Small intestine (tissue), 7 donors: Measurements from ENCODE around the gene C1QTNF2. TPM values are rescaled to one million over a fixed set of nuclear protein-coding genes. Genes with fewer than 3 reads are reported as not detected.

ENCODE experiments used
- DNase-seq, 2 donors: peaks; one replicate each; pipeline versions ENCODE4 v3.0.0 to v3.0.0-alpha.2; 2013
- FAIRE-seq: peaks from 2 replicates; lab custom pipeline; 2012; peaks lifted over from hg19 to GRCh38; lab: Jason Lieb, UNC
- H3K27ac ChIP-seq, 3 donors: one replicate each; pipeline ENCODE4 v1.5.1; 2013; ENCODE audit warnings: low read length in 2 of 3, mild to moderate bottlenecking in 2 of 3, control low read depth in 1 of 3, inconsistent platforms in 1 of 3, low read depth in 1 of 3, moderate library complexity in 1 of 3
- H3K27me3 ChIP-seq, 3 donors: one replicate each; pipeline ENCODE4 v1.6.1; 2013; ENCODE audit warnings: low read length in 3 of 3, inconsistent platforms in 1 of 3; ENCODE audit not compliant: control insufficient read depth in 3 of 3, insufficient read depth in 3 of 3
- H3K36me3 ChIP-seq, 3 donors: one replicate each; pipeline ENCODE4 v1.6.1; 2013; ENCODE audit warnings: low read length in 3 of 3, inconsistent platforms in 1 of 3, low read depth in 1 of 3, mild to moderate bottlenecking in 1 of 3, moderate library complexity in 1 of 3; ENCODE audit not compliant: control insufficient read depth in 3 of 3, insufficient read depth in 2 of 3
- H3K4me1 ChIP-seq, 3 donors: one replicate each; pipeline ENCODE4 v1.6.1; 2013; ENCODE audit warnings: low read length in 2 of 3, inconsistent platforms in 1 of 3, low read depth in 1 of 3, mild to moderate bottlenecking in 1 of 3, moderate library complexity in 1 of 3; ENCODE audit not compliant: control insufficient read depth in 3 of 3, insufficient read depth in 2 of 3
- H3K4me3 ChIP-seq, 3 donors: one replicate each; pipeline ENCODE4 v1.5.1; 2013; ENCODE audit warnings: low read length in 3 of 3, control low read depth in 1 of 3, inconsistent platforms in 1 of 3, low read depth in 1 of 3, mild to moderate bottlenecking in 1 of 3, moderate library complexity in 1 of 3
- H3K9me3 ChIP-seq, 2 donors: one replicate each; pipeline ENCODE4 v1.6.1; 2013; ENCODE audit warnings: low read depth in 1 of 2, low read length in 1 of 2; ENCODE audit not compliant: control insufficient read depth in 2 of 2, insufficient read depth in 1 of 2
- WGBS, 3 donors: extraction: QIAGEN DNeasy Blood & Tissue Kit; methylation state at CpG; one replicate each; pipeline ENCODE4 v1.1.7; 2013; 5-methylcytosine and 5-hydroxymethylcytosine counted together
- polyA plus RNA-seq, 4 donors: library from polyadenylated mRNA; stranded (reverse) in 3 of 4; unstranded in 1 of 4; fragments of 200-250 nt in 3 of 4; fragments of 120-200 nt in 1 of 4; gene quantifications; one replicate each; pipeline versions ENCODE4 v1.2.1 to v1.2.3, GENCODE V29; 2013
- donor health status: healthy with polysubstance abuse.
- donor health status: control.
- donor health status: control.
- donor health status: Bipolar disorder and iron deficiency.
- donor health status: healthy.

The C1QTNF2 gene
- polyA plus RNA-seq, 4 donors: 0.27 to 1.7 (median 1.3) TPM; not detected in 1

DNA sequence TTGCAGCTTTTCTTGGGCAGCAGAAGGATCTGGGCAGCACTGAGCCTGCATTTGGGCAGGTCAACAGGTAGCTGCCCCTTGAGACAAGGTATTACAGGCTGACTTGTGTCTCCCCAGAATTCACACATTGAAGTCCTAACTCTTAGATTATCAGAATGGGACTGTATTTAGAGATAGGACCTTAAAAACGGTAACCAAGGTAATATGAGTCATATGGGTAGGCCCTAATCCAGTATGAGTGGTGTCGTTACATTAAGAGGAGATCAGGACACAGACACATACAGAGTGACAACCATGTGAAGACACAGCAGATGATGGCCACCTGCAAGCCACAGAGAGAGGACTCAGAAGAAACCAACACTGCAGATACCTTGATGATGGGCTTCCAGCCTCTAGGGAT, 3.2 kb downstream of the C1QTNF2 start:
- 49 to 60% (median 51%) methylated on average over 2 of the region's 2 CpGs for WGBS, 3 donors
- no peaks in the 10 kb centered on the region for H3K36me3 ChIP-seq
- H3K4me1 ChIP-seq: peaks cover 0 to 8% (median 0%) of the 10 kb centered on the region in 3 donors
- peaks cover 0 to 23% (median 3%) of the 10 kb centered on the region in 3 donors for H3K27me3 ChIP-seq
- no peak for FAIRE-seq
- no peak for DNase-seq
- H3K9me3 ChIP-seq: peaks cover 0 to 3% of the 10 kb centered on the region in 2 donors
- H3K27ac ChIP-seq: no peak overlapping the region
- no peak overlapping the region for H3K4me3 ChIP-seq

GRCh38 chr5:160366230-160366629, 4.2 kb downstream of the C1QTNF2 start:
- H3K27ac ChIP-seq: no peak overlapping the region
- FAIRE-seq: no peak
- no peak overlapping the region for H3K4me3 ChIP-seq
- peaks cover 0 to 8% (median 0%) of the 10 kb centered on the region in 3 donors for H3K4me1 ChIP-seq
- no peaks in the 10 kb centered on the region for H3K36me3 ChIP-seq
- H3K9me3 ChIP-seq: peaks cover 0 to 3% of the 10 kb centered on the region in 2 donors
- H3K27me3 ChIP-seq: peaks cover 0 to 17% (median 3%) of the 10 kb centered on the region in 3 donors
- no peak for DNase-seq
- 91 to 95% (median 93%) methylated on average over 2 of the region's 2 CpGs for WGBS, 3 donors

GRCh38 chr5:160363660-160364395, 6.6 kb downstream of the C1QTNF2 start:
- FAIRE-seq: no peak
- Histone ChIP-seq H3K36me3 (no peaks in the 10 kb centered on the region), H3K4me3 (no peak overlapping the region), H3K27ac (peak overlapping the region in 2 of 3 donors; percentile 25), H3K4me1 (peaks cover 2 to 23% (median 5%) of the 10 kb centered on the region in 3 donors), H3K27me3 (peaks cover 0 to 2% (median 0%) of the 10 kb centered on the region in 3 donors), H3K9me3 (peaks cover 0 to 3% of the 10 kb centered on the region in 2 donors)
- WGBS, 3 donors: 68 to 83% (median 75%) methylated on average over 13 of the region's 13 CpGs
- no peak for DNase-seq

DNA sequence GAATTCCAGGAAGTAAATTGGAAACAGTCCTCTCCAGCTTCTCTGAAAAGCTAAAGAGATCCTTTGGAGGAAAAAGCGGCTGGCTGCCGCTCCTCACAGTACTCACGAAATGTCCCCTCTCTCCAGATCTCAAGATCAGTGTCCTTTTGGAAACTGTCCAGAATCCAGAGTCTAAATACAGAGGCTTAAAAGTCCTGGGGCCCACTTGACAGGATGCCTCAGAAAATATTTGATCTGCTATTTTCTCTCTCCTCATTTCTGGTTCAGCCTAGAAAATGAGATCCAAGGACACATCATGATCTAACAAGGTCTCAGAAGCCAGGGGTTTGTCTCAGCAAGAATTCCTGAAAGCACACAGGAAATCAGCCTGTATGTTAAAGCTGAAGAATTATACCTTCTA, 7.2 kb downstream of the C1QTNF2 start:
- peak overlapping the region in 2 of 3 donors; percentile 25 for H3K27ac ChIP-seq
- H3K36me3 ChIP-seq: no peaks in the 10 kb centered on the region
- no peak overlapping the region for H3K4me3 ChIP-seq
- no peaks in the 10 kb centered on the region for H3K9me3 ChIP-seq
- peaks cover 2 to 23% (median 5%) of the 10 kb centered on the region in 3 donors for H3K4me1 ChIP-seq
- DNase-seq (no peak), FAIRE-seq (no peak)
- H3K27me3 ChIP-seq: peaks cover 0 to 2% (median 0%) of the 10 kb centered on the region in 3 donors
- 31 to 51% (median 38%) methylated on average over 3 of the region's 3 CpGs for WGBS, 3 donors

GRCh38 chr5:160361624-160362228, 8.7 kb downstream of the C1QTNF2 start:
- DNase-seq: no peak
- FAIRE-seq: no peak
- Histone ChIP-seq H3K4me1 (peaks cover 2 to 28% (median 5%) of the 10 kb centered on the region in 3 donors), H3K36me3 (no peaks in the 10 kb centered on the region), H3K27ac (peak overlapping the region in 1 of 3 donors; percentile 14), H3K9me3 (no peaks in the 10 kb centered on the region), H3K27me3 (peaks cover 0 to 2% (median 0%) of the 10 kb centered on the region in 3 donors), H3K4me3 (no peak overlapping the region)
- WGBS, 3 donors: 78 to 90% (median 85%) methylated on average over 9 of the region's 9 CpGs

- Histone ChIP-seq H3K27me3 (no peaks in the 10 kb centered on the region), H3K36me3 (no peaks in the 10 kb centered on the region), H3K4me1 (peaks cover 2 to 32% (median 7%) of the 10 kb centered on the region in 3 donors), H3K4me3 (no peak overlapping the region), H3K27ac (peak overlapping the region in 2 of 3 donors; percentile 13 to 40), H3K9me3 (no peaks in the 10 kb centered on the region)
- FAIRE-seq (no peak), DNase-seq (no peak)
- 40 to 59% (median 46%) methylated on average over 3 of the region's 3 CpGs for WGBS, 3 donors
These were observed 10.1 kb downstream of the C1QTNF2 start for GRCh38 chr5:160360310-160360709.

DNA sequence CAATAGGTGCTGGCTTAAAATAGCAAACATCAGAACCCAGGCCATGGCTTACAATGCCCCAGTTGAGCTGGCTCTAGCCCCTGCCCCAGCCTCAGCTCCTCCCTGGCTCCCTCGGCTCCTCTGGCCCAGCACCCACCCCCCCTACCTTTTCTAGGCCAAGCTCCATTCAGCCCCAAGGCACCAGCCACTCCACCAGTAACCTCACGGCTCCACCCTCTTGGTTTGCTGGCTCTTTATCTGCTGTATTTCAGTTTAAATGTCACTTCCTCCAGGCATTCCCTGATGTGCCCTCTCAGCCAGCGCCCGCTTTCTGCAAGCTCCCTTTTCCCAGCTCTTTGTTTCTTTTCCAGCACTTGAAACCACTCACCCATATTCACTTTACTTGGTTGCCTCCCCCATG, 10.6 kb downstream of the C1QTNF2 start:
- no peak for FAIRE-seq
- no peak overlapping the region for H3K4me3 ChIP-seq
- 30 to 47% (median 42%) methylated on average over 4 of the region's 4 CpGs for WGBS, 3 donors

GRCh38 chr5:160359242-160359641, 11.2 kb downstream of the C1QTNF2 start:
- 0 to 34% (median 0%) methylated on average over 1 of the region's 1 CpG for WGBS, 3 donors
- Histone ChIP-seq H3K9me3 (no peaks in the 10 kb centered on the region), H3K4me1 (peaks cover 2 to 32% (median 7%) of the 10 kb centered on the region in 3 donors), H3K27ac (peak overlapping the region in 1 of 3 donors; percentile 13), H3K27me3 (no peaks in the 10 kb centered on the region), H3K4me3 (no peak overlapping the region), H3K36me3 (peaks cover 0 to 4% (median 0%) of the 10 kb centered on the region in 3 donors)
- FAIRE-seq (no peak), DNase-seq (no peak)

More for the DNA sequence above, 10.6 kb downstream of the C1QTNF2 start:
- H3K4me1 ChIP-seq: peaks cover 2 to 32% (median 7%) of the 10 kb centered on the region in 3 donors
- peaks cover 0 to 2% (median 0%) of the 10 kb centered on the region in 3 donors for H3K36me3 ChIP-seq
- peak; percentile 39 to 43 for DNase-seq
- H3K27me3 ChIP-seq: no peaks in the 10 kb centered on the region
- H3K27ac ChIP-seq: peak overlapping the region in 2 of 3 donors; percentile 13 to 40
- H3K9me3 ChIP-seq: no peaks in the 10 kb centered on the region
